ENCODE measurements around the gene DPP6. TPM values are rescaled to one million over a fixed set of nuclear protein-coding genes. Genes with fewer than 3 reads are reported as not detected.
A peak's percentile ranks its signal among the peaks of the same experiment; 100 is the strongest.

Gene DPP6
- total RNA-seq, 1 donor from 2014 or later, result 0.39 TPM

GRCh38 chr7:154909241-154910105, 857.3 kb downstream of the DPP6 start:
- no peak for DNase-seq (ENCODE audit: low spot score)
- H3K9ac ChIP-seq, result no peak overlapping the region
- no peak overlapping the region for H2AFZ ChIP-seq (replicated peaks)
- no peaks in the 10 kb centered on the region for H3K36me3 Mint-ChIP-seq
- H3K27ac ChIP-seq, result no peak overlapping the region
- no peaks in the 10 kb centered on the region for H3K9me3 ChIP-seq (ENCODE audit: low read depth)
- no peak overlapping the region for H3K4me3 ChIP-seq
- no peaks in the 10 kb centered on the region for H3K36me3 ChIP-seq
- H3K27ac Mint-ChIP-seq, result no peak overlapping the region
- TF ChIP-seq CTCF (IDR thresholded peaks at IDR 0.05) (no peak), EZH2 (IDR thresholded peaks at IDR 0.05) (no peak), EZH2phosphoT487 (IDR thresholded peaks at IDR 0.05) (no peak)
- peaks cover 4% of the 10 kb centered on the region for H3K4me1 Mint-ChIP-seq
- no peaks in the 10 kb centered on the region for H4K20me1 ChIP-seq (ENCODE audit: low read depth)
- H3K9me3 Mint-ChIP-seq, result peaks cover 26% of the 10 kb centered on the region
- no peaks in the 10 kb centered on the region for H3K79me2 ChIP-seq (ENCODE audit: low read depth)
- H3K4me1 ChIP-seq, result no peaks in the 10 kb centered on the region
- H3K27me3 ChIP-seq, result peaks cover 7% of the 10 kb centered on the region
- H3K27me3 Mint-ChIP-seq (ENCODE audit: insufficient read depth, low read depth), result peaks cover 6% of the 10 kb centered on the region
- no peak overlapping the region for H3K4me3 Mint-ChIP-seq
- no peak overlapping the region for H3K4me2 ChIP-seq
- no peaks in the 10 kb centered on the region for H3F3A ChIP-seq (ENCODE audit: low read depth)

GRCh38 chr7:154910125-154910524, 857.9 kb downstream of the DPP6 start:
- Histone ChIP-seq H4K20me1 (ENCODE audit: low read depth) (no peaks in the 10 kb centered on the region), H3K27ac (no peak overlapping the region), H3K9me3 (ENCODE audit: low read depth) (no peaks in the 10 kb centered on the region), H3F3A (ENCODE audit: low read depth) (no peaks in the 10 kb centered on the region), H3K27me3 (peaks cover 13% of the 10 kb centered on the region), H3K4me3 (no peak overlapping the region), H3K4me1 (no peaks in the 10 kb centered on the region), H3K79me2 (ENCODE audit: low read depth) (no peaks in the 10 kb centered on the region), H3K36me3 (no peaks in the 10 kb centered on the region), H2AFZ (replicated peaks) (no peak overlapping the region), H3K9ac (no peak overlapping the region), H3K4me2 (no peak overlapping the region)
- Mint-ChIP-seq H3K4me1 (peaks cover 4% of the 10 kb centered on the region), H3K27ac (no peak overlapping the region), H3K36me3 (no peaks in the 10 kb centered on the region), H3K4me3 (no peak overlapping the region), H3K27me3 (ENCODE audit: insufficient read depth, low read depth) (peaks cover 6% of the 10 kb centered on the region), H3K9me3 (peaks cover 26% of the 10 kb centered on the region)
- no peak for TF ChIP-seq CTCF (IDR thresholded peaks at IDR 0.05)
- no peak for TF ChIP-seq EZH2phosphoT487 (IDR thresholded peaks at IDR 0.05)
- TF ChIP-seq EZH2 (IDR thresholded peaks at IDR 0.05), result no peak
- DNase-seq (ENCODE audit: low spot score), result no peak

- Histone ChIP-seq H3K4me3 (no peak overlapping the region), H3K9ac (no peak overlapping the region), H3K27ac (no peak overlapping the region), H3K36me3 (no peaks in the 10 kb centered on the region), H4K20me1 (ENCODE audit: low read depth) (no peaks in the 10 kb centered on the region), H3K79me2 (ENCODE audit: low read depth) (no peaks in the 10 kb centered on the region), H3K9me3 (ENCODE audit: low read depth) (no peaks in the 10 kb centered on the region), H2AFZ (replicated peaks) (no peak overlapping the region), H3K4me1 (no peaks in the 10 kb centered on the region), H3K4me2 (no peak overlapping the region), H3F3A (ENCODE audit: low read depth) (no peaks in the 10 kb centered on the region), H3K27me3 (peaks cover 13% of the 10 kb centered on the region)
- Mint-ChIP-seq H3K4me3 (peak overlapping the region; percentile 22), H3K4me1 (peaks cover 4% of the 10 kb centered on the region), H3K36me3 (no peaks in the 10 kb centered on the region), H3K9me3 (peaks cover 20% of the 10 kb centered on the region), H3K27me3 (ENCODE audit: insufficient read depth, low read depth) (peaks cover 4% of the 10 kb centered on the region), H3K27ac (no peak overlapping the region)
- TF ChIP-seq EZH2 (IDR thresholded peaks at IDR 0.05) (no peak), EZH2phosphoT487 (IDR thresholded peaks at IDR 0.05) (no peak)
- no peak for DNase-seq (ENCODE audit: low spot score)
Measured at GRCh38 chr7:154910977-154911376, 858.8 kb downstream of the DPP6 start.

- peaks cover 13% of the 10 kb centered on the region for H3K27me3 ChIP-seq
- no peak for TF ChIP-seq EZH2phosphoT487 (IDR thresholded peaks at IDR 0.05)
- no peak for TF ChIP-seq CTCF (IDR thresholded peaks at IDR 0.05)
- TF ChIP-seq EZH2 (IDR thresholded peaks at IDR 0.05), result no peak
- H3K36me3 Mint-ChIP-seq, result no peaks in the 10 kb centered on the region
- H3K9ac ChIP-seq, result no peak overlapping the region
- no peak overlapping the region for H3K4me3 ChIP-seq
- H3K9me3 Mint-ChIP-seq, result peaks cover 19% of the 10 kb centered on the region
- H3K4me2 ChIP-seq, result no peak overlapping the region
- H3K36me3 ChIP-seq, result no peaks in the 10 kb centered on the region
- H3K4me1 Mint-ChIP-seq, result peaks cover 4% of the 10 kb centered on the region
- H4K20me1 ChIP-seq (ENCODE audit: low read depth), result no peaks in the 10 kb centered on the region
- no peak overlapping the region for H3K4me3 Mint-ChIP-seq
- H3K27ac Mint-ChIP-seq, result no peak overlapping the region
- H3K27ac ChIP-seq, result no peak overlapping the region
- no peak overlapping the region for H2AFZ ChIP-seq (replicated peaks)
- no peak for DNase-seq (ENCODE audit: low spot score)
- no peaks in the 10 kb centered on the region for H3F3A ChIP-seq (ENCODE audit: low read depth)
- peaks cover 4% of the 10 kb centered on the region for H3K27me3 Mint-ChIP-seq (ENCODE audit: insufficient read depth, low read depth)
- no peaks in the 10 kb centered on the region for H3K4me1 ChIP-seq
- H3K9me3 ChIP-seq (ENCODE audit: low read depth), result no peaks in the 10 kb centered on the region
- H3K79me2 ChIP-seq (ENCODE audit: low read depth), result no peaks in the 10 kb centered on the region
Measured at GRCh38 chr7:154911411-154911810, 859.2 kb downstream of the DPP6 start.

All from neural progenitor cell (in vitro differentiated cells).